GM12873 (cell line): ENCODE results near the gene UNC13D.
A peak's percentile ranks its signal among the peaks of the same experiment; 100 is the strongest.

Source experiments
- TF ChIP-seq, protein P1 (sequence below): IDR thresholded peaks from 2 replicates; pipeline ENCODE4 v1.5.1; 2012; ENCODE audit warnings: low read depth, mild to moderate bottlenecking, moderate library complexity, low read length, control low read depth; ENCODE audit not compliant: insufficient read depth; ENCODE audit errors: missing control alignments

Gene UNC13D

GRCh38 chr17:75834928-75835653 is 9.1 kb downstream of the UNC13D start:
- TF ChIP-seq, protein P1, sequence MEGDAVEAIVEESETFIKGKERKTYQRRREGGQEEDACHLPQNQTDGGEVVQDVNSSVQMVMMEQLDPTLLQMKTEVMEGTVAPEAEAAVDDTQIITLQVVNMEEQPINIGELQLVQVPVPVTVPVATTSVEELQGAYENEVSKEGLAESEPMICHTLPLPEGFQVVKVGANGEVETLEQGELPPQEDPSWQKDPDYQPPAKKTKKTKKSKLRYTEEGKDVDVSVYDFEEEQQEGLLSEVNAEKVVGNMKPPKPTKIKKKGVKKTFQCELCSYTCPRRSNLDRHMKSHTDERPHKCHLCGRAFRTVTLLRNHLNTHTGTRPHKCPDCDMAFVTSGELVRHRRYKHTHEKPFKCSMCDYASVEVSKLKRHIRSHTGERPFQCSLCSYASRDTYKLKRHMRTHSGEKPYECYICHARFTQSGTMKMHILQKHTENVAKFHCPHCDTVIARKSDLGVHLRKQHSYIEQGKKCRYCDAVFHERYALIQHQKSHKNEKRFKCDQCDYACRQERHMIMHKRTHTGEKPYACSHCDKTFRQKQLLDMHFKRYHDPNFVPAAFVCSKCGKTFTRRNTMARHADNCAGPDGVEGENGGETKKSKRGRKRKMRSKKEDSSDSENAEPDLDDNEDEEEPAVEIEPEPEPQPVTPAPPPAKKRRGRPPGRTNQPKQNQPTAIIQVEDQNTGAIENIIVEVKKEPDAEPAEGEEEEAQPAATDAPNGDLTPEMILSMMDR: no peak

GRCh38 chr17:75834279-75834920 is 9.8 kb downstream of the UNC13D start:
- TF ChIP-seq, protein P1: no peak

DNA sequence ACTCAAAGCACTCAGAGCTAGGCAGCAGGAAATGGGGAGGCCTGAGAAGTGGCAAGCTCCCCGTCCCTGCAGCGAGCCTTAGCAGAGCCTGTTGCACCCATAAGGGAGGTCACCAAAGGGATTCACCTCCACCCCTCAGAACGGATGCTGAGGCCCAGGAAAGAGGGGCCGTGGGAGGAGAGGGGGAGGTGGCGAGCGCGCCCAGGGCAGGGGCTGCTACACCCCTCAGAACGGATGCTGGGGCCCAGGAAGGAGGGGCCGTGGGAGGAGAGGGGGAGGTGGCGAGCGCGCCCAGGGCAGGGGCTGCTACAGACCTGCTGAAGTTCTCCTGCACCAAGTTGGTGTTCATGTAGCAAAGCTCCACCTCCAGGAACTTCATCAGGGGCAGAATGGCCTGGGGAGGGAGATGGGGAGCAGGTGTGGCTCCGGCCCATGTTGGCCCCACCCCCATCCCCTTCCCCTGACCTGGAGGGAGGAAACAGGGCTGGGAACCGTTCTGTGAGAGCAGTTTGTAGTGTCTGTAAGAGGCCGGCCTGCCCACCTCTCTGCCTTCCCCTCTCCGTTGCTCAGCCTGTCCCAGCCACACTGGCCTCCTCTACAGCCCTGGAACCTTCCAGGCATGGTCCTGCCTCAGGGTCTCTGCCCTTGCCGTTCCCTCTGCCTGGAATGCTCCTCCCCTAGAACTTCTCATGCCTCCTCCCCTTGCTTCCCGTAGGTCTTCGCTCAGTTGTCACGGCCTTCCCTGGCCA is 11.4 kb downstream of the UNC13D start:
- TF ChIP-seq, protein P1: no peak

DNA sequence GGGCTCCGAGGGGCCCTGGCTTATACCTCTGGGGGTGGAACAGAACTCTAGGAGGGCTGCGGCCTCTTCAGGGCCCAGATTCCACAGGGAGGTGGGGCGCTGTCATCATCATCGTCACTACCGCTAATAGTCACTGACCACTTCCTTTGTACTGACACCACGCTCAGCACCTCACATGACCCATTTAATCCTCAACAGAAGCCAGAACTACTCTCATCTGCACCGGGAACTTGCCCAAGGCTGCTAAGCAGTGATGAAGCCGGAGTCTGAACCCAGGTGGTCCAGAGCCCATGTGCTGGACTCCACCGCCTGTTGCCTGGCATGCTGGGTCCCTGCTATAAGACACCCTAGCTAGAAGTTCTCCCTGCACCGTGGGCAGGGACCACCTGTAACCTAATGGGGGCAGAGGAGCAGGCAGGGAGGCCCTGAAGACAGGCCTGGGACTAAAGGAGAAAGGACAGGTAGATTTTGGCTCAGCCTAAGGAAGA is 12.0 kb downstream of the UNC13D start:
- TF ChIP-seq, protein P1: no peak

DNA sequence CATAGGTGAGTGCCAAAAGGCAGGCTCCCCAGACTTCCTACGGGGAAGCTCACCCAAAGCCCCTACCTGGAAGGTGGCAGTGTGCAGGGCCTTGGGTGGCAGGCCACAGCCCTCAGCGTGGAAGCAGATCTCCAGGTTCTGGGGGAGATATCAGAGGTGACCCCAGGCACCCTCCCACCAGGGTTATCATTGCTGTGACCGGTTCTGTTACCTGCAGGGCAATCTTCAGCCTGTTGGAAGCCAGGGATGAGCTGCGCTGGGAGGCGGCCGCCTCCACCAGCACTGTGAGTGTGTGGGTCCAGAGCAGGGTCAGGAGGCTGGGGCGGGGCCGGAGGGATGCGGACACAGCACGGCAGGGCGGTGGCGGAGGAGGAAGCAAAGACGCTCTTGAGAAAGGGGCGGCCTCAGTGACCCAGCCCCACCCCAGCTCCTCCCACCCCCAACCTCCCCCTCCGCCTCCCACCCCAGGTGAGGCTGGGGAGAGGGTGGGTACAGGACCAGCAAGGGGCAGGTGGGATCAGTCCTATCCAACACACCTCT is 13.1 kb downstream of the UNC13D start:
- TF ChIP-seq, protein P1: no peak

GRCh38 chr17:75830164-75831031 is 13.8 kb downstream of the UNC13D start:
- TF ChIP-seq, protein P1: peak; percentile 71
